OCI-LY7 (cell line): ENCODE measurements around the gene TOMM20L. TPM values are rescaled to one million over a fixed set of nuclear protein-coding genes. Genes with fewer than 3 reads are reported as not detected.
"Not testable (repeated sequence)": the region's sequence is repeated elsewhere in the genome, so short reads cannot be mapped to it uniquely, and the experiment has no call there.

Source experiments
- BruUV-seq: library from RNA; stranded (reverse); fragments of 400-500 nt; replicated peaks from 2 replicates; lab custom pipeline; 2021; lab: Mats Ljungman, UMichigan
- CTCF ChIA-PET: fragments of 300-600 bp; sonication (Branson Sonifier 250); formaldehyde crosslinking; loops from one replicate; lab custom pipeline; 2022; ENCODE audit warnings: antibody characterized with exemption; ENCODE audit not compliant: unreplicated experiment; lab: Charles Lee
- POLR2A ChIA-PET: fragments of 300-600 bp; sonication (Branson Sonifier 250); formaldehyde crosslinking; loops from one replicate; lab custom pipeline; 2022; ENCODE audit warnings: antibody characterized with exemption; lab: Charles Lee
- DNase-seq: peaks from one replicate; pipeline ENCODE4 v3.0.0-alpha.2; 2015; ENCODE audit warnings: low spot score
- H2AFZ ChIP-seq: fragments of 200-600 bp; sonication (generic), shearing (Covaris generic); 2 replicates; pipeline ENCODE4 v1.6.1; 2014; ENCODE audit warnings: mild to moderate bottlenecking, antibody characterized with exemption, low read length, moderate library complexity
- H3K27ac ChIP-seq: fragments of 200-600 bp; sonication (generic); 2 replicates; pipeline ENCODE4 v1.5.1; 2014; ENCODE audit warnings: mixed run types, low read depth, mild to moderate bottlenecking, moderate library complexity, low read length, inconsistent platforms; ENCODE audit not compliant: poor library complexity, severe bottlenecking
- H3K36me3 ChIP-seq: fragments of 200-600 bp; sonication (generic); 2 replicates; pipeline ENCODE4 v1.6.1; 2014; ENCODE audit warnings: mild to moderate bottlenecking, antibody characterized with exemption, low read length, moderate library complexity, mixed read lengths; ENCODE audit not compliant: insufficient read depth
- H3K4me1 ChIP-seq: fragments of 200-600 bp; sonication (generic); 2 replicates; pipeline ENCODE4 v1.5.1; 2014; ENCODE audit warnings: mild to moderate bottlenecking, low read length; ENCODE audit not compliant: insufficient read depth, poor library complexity, severe bottlenecking
- H3K4me2 ChIP-seq: fragments of 200-600 bp; sonication (generic); 2 replicates; pipeline ENCODE4 v1.6.1; 2014; ENCODE audit warnings: mild to moderate bottlenecking, low read length
- H3K4me3 ChIP-seq: fragments of 200-600 bp; sonication (generic); 2 replicates; pipeline ENCODE4 v1.5.1; 2014; ENCODE audit warnings: mild to moderate bottlenecking, low read depth, low read length; ENCODE audit not compliant: poor library complexity, severe bottlenecking
- H3K79me2 ChIP-seq: fragments of 200-600 bp; sonication (generic); 2 replicates; pipeline ENCODE4 v1.6.1; 2016; ENCODE audit warnings: low read depth, mild to moderate bottlenecking, low read length, moderate library complexity, mixed read lengths; ENCODE audit not compliant: insufficient read depth
- H3K9me2 ChIP-seq: fragments of 200-600 bp; sonication (generic); 2 replicates; pipeline ENCODE4 v1.6.1; 2016; ENCODE audit warnings: mild to moderate bottlenecking, low read length, mixed read lengths; ENCODE audit not compliant: insufficient read depth
- H3K9me3 ChIP-seq: fragments of 200-600 bp; sonication (generic); 2 replicates; pipeline ENCODE4 v1.6.1; 2014; ENCODE audit warnings: mild to moderate bottlenecking, mixed run types, low read length, mixed read lengths
- H4K20me1 ChIP-seq: fragments of 200-600 bp; sonication (generic); 2 replicates; pipeline ENCODE4 v1.6.1; 2014; ENCODE audit warnings: mild to moderate bottlenecking, antibody characterized with exemption, low read length, moderate library complexity, mixed read lengths; ENCODE audit not compliant: insufficient read depth
- CTCF ChIP-seq: fragments of 200-600 bp; sonication (generic); conservative IDR thresholded peaks from 2 replicates; pipeline ENCODE4 v1.5.1; 2014; ENCODE audit warnings: mild to moderate bottlenecking, antibody characterized with exemption, low read length, moderate library complexity, mixed read lengths
- EZH2phosphoT487 ChIP-seq: fragments of 200-600 bp; sonication (generic); IDR thresholded peaks from 2 replicates; pipeline ENCODE4 v1.6.1; 2018; ENCODE audit warnings: low read depth, borderline replicate concordance, mild to moderate bottlenecking, mixed run types, antibody characterized with exemption, low read length, moderate library complexity, mixed read lengths
- intact Hi-C: fragments of 100-400 bp; cut with micrococcal nuclease; formaldehyde crosslinking; loops from one replicate; pipeline ENCODE4 v1.10.0; 2022; ENCODE audit not compliant: unreplicated experiment
- total RNA-seq, 2 experiments: library from RNA; depleted of rRNA in 1 of 2; stranded (reverse); fragments of >200 nt in 1 of 2; shearing (Covaris generic) in 1 of 2; gene quantifications; 2 replicates each; pipeline ENCODE4 v1.2.3, GENCODE V29; 2014 to 2022

The TOMM20L gene
- total RNA-seq, 2 experiments from 2014 or later, result not detected

- ChIA-PET POLR2A (interaction anchor here (0.6 kb wide), 1 partner anchor 104 kb away, joined by 3 read pairs; no protein-coding TSS in a partner anchor), CTCF (no interaction called here)
- Histone ChIP-seq H3K4me3 (no peak overlapping the region), H3K9me2 (no peaks in the 10 kb centered on the region), H3K27ac (no peak overlapping the region), H4K20me1 (no peaks in the 10 kb centered on the region), H3K4me1 (no peaks in the 10 kb centered on the region), H2AFZ (no peak overlapping the region), H3K79me2 (no peaks in the 10 kb centered on the region), H3K4me2 (no peak overlapping the region), H3K36me3 (peaks cover 79% of the 10 kb centered on the region), H3K9me3 (no peaks in the 10 kb centered on the region)
- intact Hi-C loops, result no loop called here
- no peak for DNase-seq
- no peak for TF ChIP-seq EZH2phosphoT487
- TF ChIP-seq CTCF, result no peak
- BruUV-seq, result no TSS peak
Observed at GRCh38 chr14:58354808-58355207, 40.9 kb upstream of the TOMM20L start.

- no peak overlapping the region for H2AFZ ChIP-seq
- no peak for DNase-seq
- H3K4me2 ChIP-seq, result no peak overlapping the region
- H3K27ac ChIP-seq, result no peak overlapping the region
- H3K79me2 ChIP-seq, result no peaks in the 10 kb centered on the region
- TF ChIP-seq CTCF (no peak), EZH2phosphoT487 (no peak)
- ChIA-PET CTCF (no interaction called here), POLR2A (interaction anchor here (1.2 kb wide), 1 partner anchor 70 kb away, joined by 3 read pairs; no protein-coding TSS in a partner anchor)
- no peaks in the 10 kb centered on the region for H3K4me1 ChIP-seq
- H3K9me3 ChIP-seq, result no peaks in the 10 kb centered on the region
- no peaks in the 10 kb centered on the region for H4K20me1 ChIP-seq
- intact Hi-C loops, result no loop called here
- H3K9me2 ChIP-seq, result no peaks in the 10 kb centered on the region
- H3K36me3 ChIP-seq, result peaks cover 80% of the 10 kb centered on the region
- no TSS peak for BruUV-seq
- H3K4me3 ChIP-seq, result no peak overlapping the region
Observed at GRCh38 chr14:58356268-58356667, 39.5 kb upstream of the TOMM20L start.

GRCh38 chr14:58362272-58362671 lies 33.5 kb upstream of the TOMM20L start:
- intact Hi-C loops, H3K27ac ChIP-seq, H4K20me1 ChIP-seq, POLR2A ChIA-PET, H3K9me2 ChIP-seq, DNase-seq, H2AFZ ChIP-seq, H3K4me3 ChIP-seq, BruUV-seq, H3K79me2 ChIP-seq, H3K4me1 ChIP-seq, H3K9me3 ChIP-seq, H3K4me2 ChIP-seq: not testable (repeated sequence)
- CTCF ChIA-PET, result interaction anchor here (1.1 kb wide), 1 partner anchor 118 kb away, joined by 3 read pairs; the partner anchor contains the start of gene PSMA3
- peaks cover 85% of the 10 kb centered on the region for H3K36me3 ChIP-seq
